LNCaP clone FGC (cell line): ENCODE data around the gene COA6.
"Not testable (repeated sequence)": the region's sequence is repeated elsewhere in the genome, so short reads cannot be mapped to it uniquely, and the experiment has no call there.

Experiments used
- DNase-seq: peaks from one replicate; pipeline ENCODE4 v3.0.0-alpha.2; 2011; ENCODE audit warnings: low read depth
- H3K4me3 ChIP-seq: 2 replicates; pipeline ENCODE4 v1.5.1; 2011; ENCODE audit warnings: mild to moderate bottlenecking, low read depth, low read length, control low read depth
- CTCF ChIP-seq: IDR thresholded peaks from 2 replicates; pipeline ENCODE4 v1.5.1; 2012; ENCODE audit warnings: mild to moderate bottlenecking; ENCODE audit not compliant: control insufficient read depth, insufficient read depth; ENCODE audit errors: extremely low read depth

The COA6 gene

GRCh38 chr1:234398849-234399381 is 25.7 kb downstream of the COA6 start:
- H3K4me3 ChIP-seq = no peak overlapping the region
- no peak for DNase-seq
- TF ChIP-seq CTCF = no peak

GRCh38 chr1:234399515-234399914 is 26.3 kb downstream of the COA6 start:
- not testable (repeated sequence) for DNase-seq, H3K4me3 ChIP-seq

GRCh38 chr1:234400773-234401172 is 27.5 kb downstream of the COA6 start:
- TF ChIP-seq CTCF = no peak
- no peak overlapping the region for H3K4me3 ChIP-seq
- no peak for DNase-seq

GRCh38 chr1:234401658-234402057 is 28.4 kb downstream of the COA6 start:
- H3K4me3 ChIP-seq = no peak overlapping the region
- DNase-seq = no peak
- TF ChIP-seq CTCF = no peak

- DNase-seq = no peak
- no peak overlapping the region for H3K4me3 ChIP-seq
- no peak for TF ChIP-seq CTCF
Observed at GRCh38 chr1:234402939-234403338, 29.7 kb downstream of the COA6 start.

- no peak for TF ChIP-seq CTCF
- DNase-seq = no peak
- H3K4me3 ChIP-seq = no peak overlapping the region
Observed at GRCh38 chr1:234405676-234406075, 32.4 kb downstream of the COA6 start.

- no peak overlapping the region for H3K4me3 ChIP-seq
- TF ChIP-seq CTCF = no peak
- no peak for DNase-seq
Observed at GRCh38 chr1:234406871-234407270, 33.6 kb downstream of the COA6 start.
